K562 treated with DMSO at 1 percent for 48 hours (cell line): ENCODE data around the gene GLYAT. TPM values are rescaled to one million over a fixed set of nuclear protein-coding genes. Genes with fewer than 3 reads are reported as not detected.

Source experiments
- total RNA-seq: library from RNA; unstranded; fragments of 300-600 nt; gene quantifications from 2 replicates; pipeline ENCODE4 v1.2.3, GENCODE V29; 2022; ENCODE audit warnings: low replicate concordance; ENCODE audit errors: extremely low read depth

The GLYAT gene, protein sequence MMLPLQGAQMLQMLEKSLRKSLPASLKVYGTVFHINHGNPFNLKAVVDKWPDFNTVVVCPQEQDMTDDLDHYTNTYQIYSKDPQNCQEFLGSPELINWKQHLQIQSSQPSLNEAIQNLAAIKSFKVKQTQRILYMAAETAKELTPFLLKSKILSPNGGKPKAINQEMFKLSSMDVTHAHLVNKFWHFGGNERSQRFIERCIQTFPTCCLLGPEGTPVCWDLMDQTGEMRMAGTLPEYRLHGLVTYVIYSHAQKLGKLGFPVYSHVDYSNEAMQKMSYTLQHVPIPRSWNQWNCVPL
- total RNA-seq, result not detected in 2 replicates

DNA sequence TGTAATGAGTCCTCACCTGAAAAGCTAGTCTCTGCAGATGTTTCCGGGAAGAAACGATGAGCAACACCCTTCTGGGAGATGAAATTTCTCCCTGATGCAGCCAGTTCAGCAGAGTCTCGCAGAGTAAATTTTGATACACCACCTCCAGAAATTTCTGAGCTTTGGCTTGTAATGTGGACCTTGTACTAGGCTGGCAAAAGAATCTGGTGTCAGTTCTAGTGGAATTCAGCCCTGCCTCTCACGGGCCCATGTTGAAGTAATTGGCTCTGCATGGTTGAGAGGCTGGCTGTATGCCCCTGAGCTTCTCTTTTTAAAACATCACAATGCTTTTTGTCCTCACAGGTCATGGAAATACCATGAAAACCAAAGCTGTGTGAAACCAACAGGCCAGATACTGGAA lies at the start of gene GLYAT:
GLYAT (minus strand) TSS at position 125 of the 400 bp plus-strand sequence. CDS start 7,447 bp downstream, outside the sequence.

Other genes starting within 250 kb of the GLYAT start
- gene OR5B21, start 223.8 kb downstream of the GLYAT start, total RNA-seq, result not detected in 2 replicates
- not detected in 2 replicates for gene LPXN, start 156.1 kb downstream of the GLYAT start, total RNA-seq
- not detected in 2 replicates for gene ZFP91, start 152.9 kb downstream of the GLYAT start, total RNA-seq
- gene CNTF, start 109.3 kb downstream of the GLYAT start, total RNA-seq, result not detected in 2 replicates
- not detected in 2 replicates for gene GLYATL2, start 112.8 kb upstream of the GLYAT start, total RNA-seq
- not detected in 2 replicates for gene GLYATL1, start 207.5 kb upstream of the GLYAT start, total RNA-seq